K562 (cell line): ENCODE data around the gene LRRK2. TPM values are rescaled to one million over a fixed set of nuclear protein-coding genes. Genes with fewer than 3 reads are reported as not detected.

ENCODE experiments used
- ATAC-seq: fragments of 200-7000 bp; cut with Tn5 transposase; 3 replicates; pipeline ENCODE4 v1.9.1; 2020; ENCODE audit warnings: moderate library complexity
- BruUV-seq: library from RNA; stranded (reverse); fragments of 400-500 nt; replicated peaks from 2 replicates; lab custom pipeline; 2021; lab: Mats Ljungman, UMichigan
- CTCF ChIA-PET: fragments of 300-600 bp; formaldehyde crosslinking; extraction: SDS; loops from one replicate; lab custom pipeline; 2021; ENCODE audit warnings: low intra/inter-chr PET ratio; lab: Yijun Ruan, JAX
- POLR2A ChIA-PET: fragments of 300-600, 350-650 bp; sonication (Branson Sonifier 250); formaldehyde crosslinking; extraction: SDS; loops from one replicate; lab custom pipeline; 2021; ENCODE audit warnings: antibody characterized with exemption, inconsistent platforms; lab: Yijun Ruan, JAX
- DNase-seq, 4 experiments: peaks; one replicate each; pipeline versions ENCODE4 v3.0.0 to v3.0.0-alpha.2; 2011 to 2018; ENCODE audit warnings: low spot score in 3 of 4, mixed read lengths in 3 of 4; ENCODE audit errors: extremely low read depth in 1 of 4
- FAIRE-seq: peaks from 2 replicates; lab custom pipeline; 2011; peaks lifted over from hg19 to GRCh38; lab: Jason Lieb, UNC
- H2AFZ ChIP-seq: 2 replicates; pipeline ENCODE4 v1.6.0; 2011; ENCODE audit warnings: low read depth, low read length, control low read depth, inconsistent platforms
- H3K27ac ChIP-seq: fragments of 200-600 bp; 3 replicates; pipeline ENCODE4 v1.8.0; 2011; ENCODE audit warnings: low read depth, mild to moderate bottlenecking, control low read depth, inconsistent platforms, low read length, moderate library complexity, mixed read lengths; ENCODE audit errors: extremely low read depth
- H3K27me3 ChIP-seq, 2 experiments: fragments of 300-600 bp in 1 of 2; 2 replicates in 1 of 2; 3 replicates in 1 of 2; pipeline versions ENCODE4 v1.6.0 to v1.8.0; 2011; ENCODE audit warnings: inconsistent platforms in 2 of 2, low read length in 2 of 2, mild to moderate bottlenecking in 1 of 2, mixed read lengths in 1 of 2, moderate library complexity in 1 of 2; ENCODE audit not compliant: control insufficient read depth in 2 of 2, insufficient read depth in 2 of 2
- H3K36me3 ChIP-seq: fragments of 300-600 bp; 3 replicates; pipeline ENCODE4 v1.8.0; 2011; ENCODE audit warnings: mild to moderate bottlenecking, low read length, inconsistent platforms; ENCODE audit not compliant: control insufficient read depth, insufficient read depth
- H3K4me1 ChIP-seq, 2 experiments: fragments of 200-600 bp in 1 of 2; replicated peaks in 1 of 2; 2 replicates in 1 of 2; 3 replicates in 1 of 2; pipeline versions ENCODE4 v1.5.1 to v1.8.0; 2011; ENCODE audit warnings: inconsistent platforms in 2 of 2, low read length in 2 of 2, mild to moderate bottlenecking in 1 of 2, mixed read lengths in 1 of 2, moderate library complexity in 1 of 2; ENCODE audit not compliant: control insufficient read depth in 2 of 2, insufficient read depth in 2 of 2
- H3K4me2 ChIP-seq: 2 replicates; pipeline ENCODE4 v1.6.1; 2011; ENCODE audit warnings: low read length, control low read depth, inconsistent platforms, mixed read lengths; ENCODE audit not compliant: insufficient read depth
- H3K4me3 ChIP-seq: fragments of 200-600 bp; sonication (generic), shearing (Covaris generic); 2 replicates; pipeline ENCODE4 v1.5.1; 2016; ENCODE audit warnings: control low read depth, inconsistent platforms
- H3K79me2 ChIP-seq: fragments of 200-600 bp; 3 replicates; pipeline ENCODE4 v1.8.0; 2011; ENCODE audit warnings: low read length, inconsistent platforms; ENCODE audit not compliant: control insufficient read depth, insufficient read depth
- H3K9ac ChIP-seq, 2 experiments: 2 replicates each; pipeline versions ENCODE4 v1.6.0 to v1.6.1; 2011; ENCODE audit warnings: low read depth in 2 of 2, low read length in 2 of 2, control low read depth in 1 of 2, inconsistent platforms in 1 of 2, mild to moderate bottlenecking in 1 of 2, mixed read lengths in 1 of 2; ENCODE audit not compliant: insufficient read depth in 1 of 2
- H3K9me1 ChIP-seq: one replicate; pipeline ENCODE4 v1.6.0; 2011; ENCODE audit warnings: inconsistent platforms, mild to moderate bottlenecking, low read length, moderate library complexity; ENCODE audit not compliant: control insufficient read depth, insufficient read depth
- H3K9me3 ChIP-seq: replicated peaks from 2 replicates; pipeline ENCODE4 v1.5.1; 2011; ENCODE audit warnings: low read depth, low read length, inconsistent platforms; ENCODE audit not compliant: control insufficient read depth, insufficient read depth
- H4K20me1 ChIP-seq: replicated peaks from 2 replicates; pipeline ENCODE4 v1.6.1; 2011; ENCODE audit warnings: low read length, inconsistent platforms, mixed read lengths; ENCODE audit not compliant: control insufficient read depth, insufficient read depth
- HDGF ChIP-seq: fragments of 450-650 bp; IDR thresholded peaks from 2 replicates; pipeline ENCODE4 v1.6.1; 2016
- HNRNPLL ChIP-seq: fragments of 200-400 bp; formaldehyde crosslinking; IDR thresholded peaks from 2 replicates; pipeline ENCODE4 v1.6.1; 2017; ENCODE audit warnings: low read length, low read depth, mild to moderate bottlenecking; ENCODE audit not compliant: poor library complexity, severe bottlenecking
- NR4A1 ChIP-seq, 2 experiments: fragments of 250-450 bp in 1 of 2; fragments of 450-650 bp in 1 of 2; sonication (Bioruptor Pico) in 1 of 2; IDR thresholded peaks; 2 replicates each; pipeline versions ENCODE4 v1.4.0 to v1.6.1; 2016 to 2020; ENCODE audit warnings: mild to moderate bottlenecking in 2 of 2, missing compliant biosample characterization in 1 of 2, missing genetic modification characterization in 1 of 2, moderate library complexity in 1 of 2
- SRSF9 ChIP-seq: fragments of 200-400 bp; formaldehyde crosslinking; IDR thresholded peaks from 2 replicates; pipeline ENCODE4 v1.6.1; 2017; ENCODE audit warnings: low read depth, low read length, borderline replicate concordance
- TCFL5 ChIP-seq: fragments of 250-450 bp; sonication (Bioruptor Pico); conservative IDR thresholded peaks from 2 replicates; pipeline ENCODE4 v1.6.1; 2021; ENCODE audit warnings: mild to moderate bottlenecking, moderate library complexity, matching md5 sums
- TEAD2 ChIP-seq: fragments of 450-650 bp; IDR thresholded peaks from 2 replicates; pipeline ENCODE4 v1.6.1; 2016; ENCODE audit warnings: missing genetic modification characterization, control low read depth, missing compliant biosample characterization
- ZEB2 ChIP-seq: fragments of 450-650 bp; IDR thresholded peaks from 2 replicates; pipeline ENCODE4 v1.6.1; 2016
- ZNF174 ChIP-seq: fragments of 250-450 bp; sonication (Bioruptor Pico); IDR thresholded peaks from 2 replicates; pipeline ENCODE4 v1.4.0; 2020; ENCODE audit warnings: mild to moderate bottlenecking
- WGBS: fragments of 100-300 bp; shearing (Covaris generic); methylation state at CpG from one replicate; pipeline ENCODE4 v1.1.6; 2016; ENCODE audit warnings: low coverage, mixed read lengths; ENCODE audit not compliant: insufficient coverage; ENCODE audit errors: missing lambda C conversion rate; 5-methylcytosine and 5-hydroxymethylcytosine counted together
- in situ Hi-C: fragments of 300-500 bp; cut with MboI; formaldehyde crosslinking; loops from 4 replicates; pipeline ENCODE4 v1.15.0; 2018; ENCODE audit warnings: inconsistent platforms, mixed read lengths
- intact Hi-C: fragments of 100-400 bp; cut with micrococcal nuclease; formaldehyde crosslinking; loops from 2 replicates; pipeline ENCODE4 v1.14.2; 2022
- polyA plus RNA-seq, 8 experiments: library from polyadenylated mRNA; depleted of rRNA in 4 of 8; stranded (reverse) in 5 of 8; unstranded in 3 of 8; fragments of >200 nt; fragmentation: Nextera tagmentation in 2 of 8; fragmentation: Illumina TruSeq in 1 of 8; extraction: Ambion mirVana in 2 of 8; extraction: Trizol in 1 of 8; gene quantifications; 2 replicates each; pipeline versions ENCODE4 v1.2.1 to v1.2.3, GENCODE V29; 2011 to 2014; ENCODE audit warnings: inconsistent platforms in 1 of 8, missing spikeins in 1 of 8
- total RNA-seq, 7 experiments: library from RNA; depleted of rRNA in 6 of 7; stranded (reverse); fragments of >200 nt in 6 of 7; fragmentation: Illumina TruSeq in 2 of 7; extraction: Trizol in 2 of 7; gene quantifications; 2 replicates each; pipeline versions ENCODE4 v1.2.1 to v1.2.3, GENCODE V29; 2011 to 2021; ENCODE audit warnings: low replicate concordance in 1 of 7
- TF ChIP-seq, protein P1 (sequence below), 2 experiments: IDR thresholded peaks; 2 replicates each; pipeline ENCODE4 v1.6.1; 2011; ENCODE audit warnings: borderline replicate concordance in 1 of 2, control low read depth in 1 of 2, low read depth in 1 of 2, low read length in 1 of 2, mild to moderate bottlenecking in 1 of 2, mixed read lengths in 1 of 2, moderate library complexity in 1 of 2; ENCODE audit not compliant: insufficient read depth in 1 of 2, insufficient read length in 1 of 2, poor library complexity in 1 of 2, severe bottlenecking in 1 of 2; ENCODE audit errors: extremely low read depth in 1 of 2
- TF ChIP-seq, protein P2 (sequence below): sonication (generic); formaldehyde crosslinking; IDR thresholded peaks from 2 replicates; pipeline ENCODE4 v1.8.1; 2023; ENCODE audit warnings: mild to moderate bottlenecking, missing genetic modification reagents

The LRRK2 gene
- total and polyA plus RNA-seq, 9 of the 15 experiments (the other 6 are each of a cell fraction or from before 2014, with no cell fraction given): 0.03 to 0.89 (median 0.31) TPM

DNA sequence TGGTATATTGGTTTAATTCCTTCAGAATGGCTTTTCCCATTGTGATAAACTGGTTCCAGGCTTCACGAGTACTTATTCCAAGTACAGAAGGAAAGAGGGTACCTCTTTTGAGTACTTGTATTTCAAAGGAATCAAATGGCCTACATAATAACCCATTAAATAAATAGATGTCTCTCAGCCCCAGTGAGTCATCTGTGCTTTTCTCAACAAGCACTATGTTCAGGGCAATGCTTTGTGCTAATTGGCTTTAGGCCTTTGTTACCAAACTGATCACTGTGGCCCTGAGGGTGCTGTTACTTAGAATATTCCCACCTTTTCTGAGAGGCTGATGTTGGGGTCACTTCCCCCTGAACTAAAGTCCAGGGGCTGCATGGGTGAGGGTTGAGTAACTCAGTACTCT, 107.1 kb downstream of the LRRK2 start:
- H3K4me1 ChIP-seq: no peaks in the 10 kb centered on the region
- intact Hi-C loops: no loop called here
- POLR2A ChIA-PET: no interaction called here
- no peaks in the 10 kb centered on the region for H4K20me1 ChIP-seq
- no peak overlapping the region for H3K4me2 ChIP-seq
- no peaks in the 10 kb centered on the region for H3K9me1 ChIP-seq
- ATAC-seq: no peak
- H3K27me3 ChIP-seq: no peaks in the 10 kb centered on the region
- no peak for FAIRE-seq
- CTCF ChIA-PET: no interaction called here
- H2AFZ ChIP-seq: no peak overlapping the region
- in situ Hi-C loops: no loop called here
- BruUV-seq: no TSS peak
- no peak overlapping the region for H3K9ac ChIP-seq
- H3K9me3 ChIP-seq: no peaks in the 10 kb centered on the region
- DNase-seq: no peak
- H3K79me2 ChIP-seq: no peaks in the 10 kb centered on the region
- H3K27ac ChIP-seq: no peak overlapping the region
- H3K36me3 ChIP-seq: no peaks in the 10 kb centered on the region
- no peak overlapping the region for H3K4me3 ChIP-seq
- TF ChIP-seq HDGF: no peak
- 0% methylated on average over 1 of the region's 1 CpG for WGBS

DNA sequence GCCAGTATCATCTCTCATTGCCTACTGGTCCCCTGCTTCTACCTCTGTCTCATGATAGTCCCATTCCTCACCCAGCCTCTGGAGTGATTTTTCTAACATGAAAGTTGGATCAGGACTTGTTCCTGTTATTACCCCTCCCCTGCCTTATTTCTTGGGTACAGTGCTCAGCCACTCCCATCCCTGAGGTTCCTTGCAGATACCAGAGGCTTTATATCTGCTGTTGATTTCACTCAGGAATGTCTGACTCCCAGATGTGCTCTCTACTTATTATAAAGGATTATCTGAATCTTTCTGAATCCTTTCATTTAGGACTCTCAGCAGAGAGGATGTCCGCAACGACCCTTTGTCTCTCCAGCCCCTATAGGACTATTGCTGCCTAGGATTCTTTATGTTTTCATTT, 111.2 kb downstream of the LRRK2 start:
- no peaks in the 10 kb centered on the region for H3K36me3 ChIP-seq
- FAIRE-seq (no peak), DNase-seq (no peak), ATAC-seq (no peak)
- BruUV-seq: no TSS peak
- H3K9ac ChIP-seq: no peak overlapping the region
- H3K9me1 ChIP-seq: no peaks in the 10 kb centered on the region
- in situ Hi-C loops: no loop called here
- no peak overlapping the region for H3K4me2 ChIP-seq
- no peaks in the 10 kb centered on the region for H3K4me1 ChIP-seq
- H3K4me3 ChIP-seq: no peak overlapping the region
- H3K9me3 ChIP-seq: no peaks in the 10 kb centered on the region
- no peak overlapping the region for H3K27ac ChIP-seq
- WGBS: 25% methylated on average over 2 of the region's 2 CpGs
- POLR2A ChIA-PET: no interaction called here
- CTCF ChIA-PET: no interaction called here
- no peak overlapping the region for H2AFZ ChIP-seq
- no peaks in the 10 kb centered on the region for H4K20me1 ChIP-seq
- no peaks in the 10 kb centered on the region for H3K27me3 ChIP-seq
- H3K79me2 ChIP-seq: no peaks in the 10 kb centered on the region
- intact Hi-C loops: no loop called here
- TF ChIP-seq, protein P1, sequence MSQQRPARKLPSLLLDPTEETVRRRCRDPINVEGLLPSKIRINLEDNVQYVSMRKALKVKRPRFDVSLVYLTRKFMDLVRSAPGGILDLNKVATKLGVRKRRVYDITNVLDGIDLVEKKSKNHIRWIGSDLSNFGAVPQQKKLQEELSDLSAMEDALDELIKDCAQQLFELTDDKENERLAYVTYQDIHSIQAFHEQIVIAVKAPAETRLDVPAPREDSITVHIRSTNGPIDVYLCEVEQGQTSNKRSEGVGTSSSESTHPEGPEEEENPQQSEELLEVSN (IDR thresholded peaks at IDR 0.05; ENCODE audit: borderline replicate concordance in 1 of 2, extremely low read depth in 1 of 2, insufficient read depth in 1 of 2, insufficient read length in 1 of 2, low read depth in 1 of 2, low read length in 1 of 2, poor library complexity in 1 of 2, severe bottlenecking in 1 of 2): no peak
- TF ChIP-seq NR4A1 (CRISPR knock-in tag; IDR thresholded peaks at IDR 0.05): no peak
- TF ChIP-seq NR4A1 (tag; IDR thresholded peaks at IDR 0.05): no peak
- no peak for TF ChIP-seq ZNF174 (CRISPR knock-in tag)
- TF ChIP-seq, protein P2, sequence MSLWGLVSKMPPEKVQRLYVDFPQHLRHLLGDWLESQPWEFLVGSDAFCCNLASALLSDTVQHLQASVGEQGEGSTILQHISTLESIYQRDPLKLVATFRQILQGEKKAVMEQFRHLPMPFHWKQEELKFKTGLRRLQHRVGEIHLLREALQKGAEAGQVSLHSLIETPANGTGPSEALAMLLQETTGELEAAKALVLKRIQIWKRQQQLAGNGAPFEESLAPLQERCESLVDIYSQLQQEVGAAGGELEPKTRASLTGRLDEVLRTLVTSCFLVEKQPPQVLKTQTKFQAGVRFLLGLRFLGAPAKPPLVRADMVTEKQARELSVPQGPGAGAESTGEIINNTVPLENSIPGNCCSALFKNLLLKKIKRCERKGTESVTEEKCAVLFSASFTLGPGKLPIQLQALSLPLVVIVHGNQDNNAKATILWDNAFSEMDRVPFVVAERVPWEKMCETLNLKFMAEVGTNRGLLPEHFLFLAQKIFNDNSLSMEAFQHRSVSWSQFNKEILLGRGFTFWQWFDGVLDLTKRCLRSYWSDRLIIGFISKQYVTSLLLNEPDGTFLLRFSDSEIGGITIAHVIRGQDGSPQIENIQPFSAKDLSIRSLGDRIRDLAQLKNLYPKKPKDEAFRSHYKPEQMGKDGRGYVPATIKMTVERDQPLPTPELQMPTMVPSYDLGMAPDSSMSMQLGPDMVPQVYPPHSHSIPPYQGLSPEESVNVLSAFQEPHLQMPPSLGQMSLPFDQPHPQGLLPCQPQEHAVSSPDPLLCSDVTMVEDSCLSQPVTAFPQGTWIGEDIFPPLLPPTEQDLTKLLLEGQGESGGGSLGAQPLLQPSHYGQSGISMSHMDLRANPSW (CRISPR knock-in tag): no peak
- TF ChIP-seq ZEB2: no peak
- no peak for TF ChIP-seq HNRNPLL
- TF ChIP-seq SRSF9: no peak
- TF ChIP-seq TCFL5 (CRISPR knock-in tag): no peak
- no peak for TF ChIP-seq TEAD2 (tag)
